ENCODE results near the gene NTRK2. TPM values are rescaled to one million over a fixed set of nuclear protein-coding genes. Genes with fewer than 3 reads are reported as not detected.

NTRK2 gene
- total RNA-seq, 6 experiments from 2014 or later: 0.18 to 0.49 (median 0.30) TPM

DNA sequence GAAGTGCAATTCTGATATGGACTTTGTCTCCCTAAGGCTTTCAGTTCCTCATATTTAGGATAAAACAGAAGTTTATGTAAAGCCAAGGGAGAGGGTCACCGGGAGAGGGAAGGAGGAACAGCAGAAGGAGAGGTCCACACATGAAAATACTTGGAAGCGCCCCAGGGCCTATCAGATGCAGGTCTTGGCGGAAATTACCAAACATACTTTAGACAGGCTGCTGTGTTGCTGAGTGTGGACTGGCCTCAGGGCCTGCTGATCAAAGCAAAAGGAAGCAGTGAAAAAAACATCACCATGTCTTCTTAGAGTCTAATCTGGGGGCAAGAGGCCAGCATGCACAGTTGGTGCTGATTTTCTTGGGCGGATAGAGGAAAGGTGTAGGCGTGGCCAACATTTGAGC is 14.1 kb upstream of the NTRK2 start:
- TF ChIP-seq, protein P1, sequence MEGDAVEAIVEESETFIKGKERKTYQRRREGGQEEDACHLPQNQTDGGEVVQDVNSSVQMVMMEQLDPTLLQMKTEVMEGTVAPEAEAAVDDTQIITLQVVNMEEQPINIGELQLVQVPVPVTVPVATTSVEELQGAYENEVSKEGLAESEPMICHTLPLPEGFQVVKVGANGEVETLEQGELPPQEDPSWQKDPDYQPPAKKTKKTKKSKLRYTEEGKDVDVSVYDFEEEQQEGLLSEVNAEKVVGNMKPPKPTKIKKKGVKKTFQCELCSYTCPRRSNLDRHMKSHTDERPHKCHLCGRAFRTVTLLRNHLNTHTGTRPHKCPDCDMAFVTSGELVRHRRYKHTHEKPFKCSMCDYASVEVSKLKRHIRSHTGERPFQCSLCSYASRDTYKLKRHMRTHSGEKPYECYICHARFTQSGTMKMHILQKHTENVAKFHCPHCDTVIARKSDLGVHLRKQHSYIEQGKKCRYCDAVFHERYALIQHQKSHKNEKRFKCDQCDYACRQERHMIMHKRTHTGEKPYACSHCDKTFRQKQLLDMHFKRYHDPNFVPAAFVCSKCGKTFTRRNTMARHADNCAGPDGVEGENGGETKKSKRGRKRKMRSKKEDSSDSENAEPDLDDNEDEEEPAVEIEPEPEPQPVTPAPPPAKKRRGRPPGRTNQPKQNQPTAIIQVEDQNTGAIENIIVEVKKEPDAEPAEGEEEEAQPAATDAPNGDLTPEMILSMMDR (IDR thresholded peaks at IDR 0.05): no peak
- TF ChIP-seq POLR2A (IDR thresholded peaks at IDR 0.05): no peak
- WGBS (ENCODE audit: insufficient coverage, low coverage, low lambda C conversion rate, missing lambda C conversion rate): 50% methylated on average over 3 of the region's 5 CpGs
- ATAC-seq (peak in 1 of 4 donors; percentile 39), DNase-seq (no peak)
- Histone ChIP-seq H3K4me3 (no peak overlapping the region), H3K27me3 (no peaks in the 10 kb centered on the region), H3K9me3 (no peaks in the 10 kb centered on the region), H3K36me3 (no peaks in the 10 kb centered on the region), H3K4me1 (no peaks in the 10 kb centered on the region), H3K27ac (no peak overlapping the region)
- intact Hi-C loops (cut with DNase I): no loop called here

DNA sequence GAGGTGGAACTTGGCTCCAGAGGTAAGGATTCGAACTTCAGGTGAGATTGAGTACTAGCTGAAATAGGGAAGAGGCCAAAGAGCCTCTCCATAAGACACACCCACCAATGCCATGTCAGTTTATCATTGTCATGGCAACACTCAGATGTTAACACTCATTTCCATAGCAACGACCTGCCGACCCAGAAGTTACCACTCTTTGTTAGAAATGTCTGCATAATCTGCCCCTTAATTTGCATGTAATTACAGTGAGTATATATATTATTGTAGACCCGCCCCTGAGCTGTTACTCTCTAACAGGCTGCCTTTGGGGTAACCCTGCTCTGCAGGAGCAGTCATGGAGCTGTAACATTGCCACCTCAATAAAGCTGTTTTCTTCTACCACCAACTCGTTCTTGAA is 10.2 kb upstream of the NTRK2 start:
- Histone ChIP-seq H3K4me1 (no peaks in the 10 kb centered on the region), H3K27ac (no peak overlapping the region), H3K27me3 (no peaks in the 10 kb centered on the region), H3K9me3 (no peaks in the 10 kb centered on the region), H3K36me3 (no peaks in the 10 kb centered on the region), H3K4me3 (no peak overlapping the region)
- WGBS (ENCODE audit: insufficient coverage, low coverage, low lambda C conversion rate, missing lambda C conversion rate): 42% methylated on average over 5 of the region's 5 CpGs
- DNase-seq (no peak), ATAC-seq (no peak)
- no peak for TF ChIP-seq POLR2A (IDR thresholded peaks at IDR 0.05)
- TF ChIP-seq, protein P1 (IDR thresholded peaks at IDR 0.05): no peak
- intact Hi-C loops (cut with DNase I): no loop called here

DNA sequence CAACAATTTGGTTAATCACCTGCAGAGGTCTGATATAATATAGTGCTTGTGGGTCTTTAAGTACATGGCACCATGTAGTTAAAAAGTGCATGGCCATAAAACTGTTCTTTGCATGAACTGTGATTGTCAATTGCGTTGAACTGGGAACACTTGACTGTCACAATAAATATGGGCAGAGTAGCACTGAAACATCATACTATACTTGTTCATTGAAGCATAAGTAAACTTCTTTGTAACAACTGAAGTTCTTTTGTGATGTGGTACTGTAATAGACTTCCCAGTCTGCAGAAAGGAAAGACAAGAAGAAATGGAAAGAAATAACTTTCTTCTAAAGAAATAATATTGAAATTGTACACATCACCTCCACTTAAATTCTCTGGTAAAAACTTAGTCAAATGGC is 9.8 kb upstream of the NTRK2 start:
- no peaks in the 10 kb centered on the region for H3K9me3 ChIP-seq
- no peak for DNase-seq
- no peak overlapping the region for H3K27ac ChIP-seq
- TF ChIP-seq, protein P1 (IDR thresholded peaks at IDR 0.05): no peak
- no peak for TF ChIP-seq POLR2A (IDR thresholded peaks at IDR 0.05)
- ATAC-seq: no peak
- intact Hi-C loops (cut with DNase I): no loop called here
- H3K4me3 ChIP-seq: no peak overlapping the region
- WGBS (ENCODE audit: insufficient coverage, low coverage, low lambda C conversion rate, missing lambda C conversion rate): 69% methylated on average over 1 of the region's 1 CpG
- H3K4me1 ChIP-seq: no peaks in the 10 kb centered on the region
- H3K36me3 ChIP-seq: no peaks in the 10 kb centered on the region
- H3K27me3 ChIP-seq: no peaks in the 10 kb centered on the region

DNA sequence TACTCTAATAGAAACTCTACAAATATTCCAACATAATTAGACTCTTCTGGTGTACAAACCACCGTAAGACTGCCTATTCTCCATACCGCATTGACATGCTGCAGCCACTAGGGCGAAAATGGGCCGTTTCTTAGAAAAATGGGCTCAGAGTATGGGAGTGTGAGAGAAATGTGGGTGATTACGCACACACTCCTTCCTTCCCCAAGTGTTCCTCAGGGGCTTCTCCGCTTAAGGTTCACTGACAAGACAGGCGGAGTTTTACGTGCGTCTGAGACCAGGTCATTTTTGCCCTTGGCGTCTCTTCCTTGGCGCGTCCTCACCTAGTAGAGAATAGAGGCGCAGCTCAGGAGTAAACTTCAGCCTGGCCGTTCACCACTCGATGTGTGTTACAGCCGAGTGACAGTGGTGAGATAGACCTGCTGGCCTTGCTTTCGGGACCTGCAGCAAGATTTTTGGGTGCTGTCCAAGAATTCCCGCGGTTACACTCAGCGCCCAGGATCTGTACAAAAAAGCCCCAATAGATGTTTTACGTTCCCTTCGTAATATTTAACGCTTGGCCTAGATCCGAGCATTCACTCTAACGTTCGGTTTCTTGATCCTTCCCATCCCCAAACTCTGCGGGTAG is 1.8 kb upstream of the NTRK2 start:
- peaks cover 0 to 25% (median 0%) of the 10 kb centered on the region in 4 donors for H3K4me1 ChIP-seq
- no peak overlapping the region for H3K27ac ChIP-seq
- 3% methylated on average over 25 of the region's 27 CpGs for WGBS (ENCODE audit: insufficient coverage, low coverage, low lambda C conversion rate, missing lambda C conversion rate)
- no peaks in the 10 kb centered on the region for H3K9me3 ChIP-seq
- intact Hi-C loops (cut with DNase I): no loop called here
- peaks cover 4 to 6% of the 10 kb centered on the region in 2 donors for H3K27me3 ChIP-seq
- H3K36me3 ChIP-seq: no peaks in the 10 kb centered on the region
- no peak for DNase-seq
- TF ChIP-seq POLR2A (IDR thresholded peaks at IDR 0.05): no peak
- TF ChIP-seq, protein P1 (IDR thresholded peaks at IDR 0.05): peak in 2 of 4 donors; percentile 10 to 28
- H3K4me3 ChIP-seq: peak overlapping the region; percentile 9 to 37 (median 20)
- ATAC-seq: peak; percentile 17 to 49 (median 26)
